DOHH2 (cell line): ENCODE data around the gene LUC7L3.

Experiments used
- EZH2phosphoT487 ChIP-seq: fragments of 200-600 bp; sonication (generic); IDR thresholded peaks from 2 replicates; pipeline ENCODE4 v1.6.1; 2017; ENCODE audit warnings: borderline replicate concordance, mild to moderate bottlenecking, antibody characterized with exemption, low read length, moderate library complexity, mixed read lengths
- TF ChIP-seq, protein P1 (sequence below): fragments of 200-600 bp; sonication (generic); IDR thresholded peaks from one replicate; pipeline ENCODE4 v1.5.1; 2014; ENCODE audit warnings: antibody characterized with exemption, mild to moderate bottlenecking, low read depth, low read length; ENCODE audit not compliant: poor library complexity, severe bottlenecking

DNA sequence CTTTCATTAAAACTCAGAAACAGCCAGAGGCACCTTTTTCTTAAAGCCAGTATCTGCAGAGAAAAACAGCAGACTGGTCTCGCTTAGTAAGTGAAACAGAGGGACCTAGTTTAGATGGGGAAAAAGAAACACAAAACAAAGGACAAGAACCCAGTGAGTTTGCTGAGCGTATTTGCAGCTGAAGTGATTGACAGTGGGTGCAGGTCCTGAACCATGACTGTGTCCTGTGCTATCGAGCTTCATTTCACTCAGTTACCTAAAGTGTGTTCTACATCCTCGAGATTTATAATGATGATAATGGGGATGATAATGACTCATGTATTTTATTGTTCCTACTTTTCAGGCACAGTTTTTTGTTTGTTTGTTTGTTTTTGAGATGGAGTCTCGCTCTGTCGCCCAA is 84.3 kb downstream of the LUC7L3 start:
- TF ChIP-seq, protein P1, sequence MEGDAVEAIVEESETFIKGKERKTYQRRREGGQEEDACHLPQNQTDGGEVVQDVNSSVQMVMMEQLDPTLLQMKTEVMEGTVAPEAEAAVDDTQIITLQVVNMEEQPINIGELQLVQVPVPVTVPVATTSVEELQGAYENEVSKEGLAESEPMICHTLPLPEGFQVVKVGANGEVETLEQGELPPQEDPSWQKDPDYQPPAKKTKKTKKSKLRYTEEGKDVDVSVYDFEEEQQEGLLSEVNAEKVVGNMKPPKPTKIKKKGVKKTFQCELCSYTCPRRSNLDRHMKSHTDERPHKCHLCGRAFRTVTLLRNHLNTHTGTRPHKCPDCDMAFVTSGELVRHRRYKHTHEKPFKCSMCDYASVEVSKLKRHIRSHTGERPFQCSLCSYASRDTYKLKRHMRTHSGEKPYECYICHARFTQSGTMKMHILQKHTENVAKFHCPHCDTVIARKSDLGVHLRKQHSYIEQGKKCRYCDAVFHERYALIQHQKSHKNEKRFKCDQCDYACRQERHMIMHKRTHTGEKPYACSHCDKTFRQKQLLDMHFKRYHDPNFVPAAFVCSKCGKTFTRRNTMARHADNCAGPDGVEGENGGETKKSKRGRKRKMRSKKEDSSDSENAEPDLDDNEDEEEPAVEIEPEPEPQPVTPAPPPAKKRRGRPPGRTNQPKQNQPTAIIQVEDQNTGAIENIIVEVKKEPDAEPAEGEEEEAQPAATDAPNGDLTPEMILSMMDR = no peak
- no peak for TF ChIP-seq EZH2phosphoT487
